Bronchial epithelial cell (primary cell): ENCODE data around the gene RNF141. TPM values are rescaled to one million over a fixed set of nuclear protein-coding genes. Genes with fewer than 3 reads are reported as not detected.

Source experiments
- DNase-seq: peaks from one replicate; pipeline ENCODE4 v3.0.0-alpha.2; 2010; ENCODE audit warnings: low read depth
- FAIRE-seq: peaks from 2 replicates; lab custom pipeline; 2011; peaks lifted over from hg19 to GRCh38; lab: Jason Lieb, UNC
- H3K27me3 ChIP-seq: 2 replicates; pipeline ENCODE4 v1.5.1; 2011; ENCODE audit warnings: low read length; ENCODE audit not compliant: control insufficient read depth, insufficient read depth
- H3K36me3 ChIP-seq: 2 replicates; pipeline ENCODE4 v1.5.1; 2011; ENCODE audit warnings: low read length; ENCODE audit not compliant: control insufficient read depth, insufficient read depth
- H3K4me3 ChIP-seq: 2 replicates; pipeline ENCODE4 v1.5.1; 2011; ENCODE audit warnings: mild to moderate bottlenecking, low read depth, low read length, control low read depth
- CTCF ChIP-seq: IDR thresholded peaks from 2 replicates; pipeline ENCODE4 v1.5.1; 2011; ENCODE audit warnings: mild to moderate bottlenecking, moderate library complexity, low read length, control low read depth, inconsistent platforms; ENCODE audit not compliant: insufficient read depth, severe bottlenecking
- total RNA-seq: library from RNA; depleted of rRNA; stranded (reverse); fragments of >200 nt; gene quantifications from 2 replicates; pipeline ENCODE4 v1.2.1, GENCODE V29; 2014

RNF141 gene
- total RNA-seq, 1 donor from 2014 or later: 71.9 TPM

- TF ChIP-seq CTCF: no peak
- Histone ChIP-seq H3K27me3 (no peaks in the 10 kb centered on the region), H3K36me3 (peaks cover 13% of the 10 kb centered on the region), H3K4me3 (no peak overlapping the region)
- DNase-seq (no peak), FAIRE-seq (no peak)
Observed at GRCh38 chr11:10478066-10478465, 62.9 kb downstream of the RNF141 start.

- DNase-seq (no peak), FAIRE-seq (no peak)
- Histone ChIP-seq H3K27me3 (no peaks in the 10 kb centered on the region), H3K4me3 (no peak overlapping the region), H3K36me3 (peaks cover 13% of the 10 kb centered on the region)
- TF ChIP-seq CTCF: no peak
Observed at GRCh38 chr11:10477690-10478046, 63.3 kb downstream of the RNF141 start.

- DNase-seq: no peak
- FAIRE-seq: no peak
- Histone ChIP-seq H3K27me3 (no peaks in the 10 kb centered on the region), H3K36me3 (peaks cover 13% of the 10 kb centered on the region), H3K4me3 (no peak overlapping the region)
- no peak for TF ChIP-seq CTCF
Observed at GRCh38 chr11:10476927-10477689, 63.9 kb downstream of the RNF141 start.

- Histone ChIP-seq H3K36me3 (peaks cover 11% of the 10 kb centered on the region), H3K4me3 (no peak overlapping the region), H3K27me3 (no peaks in the 10 kb centered on the region)
- FAIRE-seq: peak; percentile 92
- TF ChIP-seq CTCF: no peak
- no peak for DNase-seq
Observed at GRCh38 chr11:10476342-10476741, 64.6 kb downstream of the RNF141 start.

GRCh38 chr11:10474551-10474950 lies 66.4 kb downstream of the RNF141 start:
- no peak for TF ChIP-seq CTCF
- Histone ChIP-seq H3K36me3 (peaks cover 8% of the 10 kb centered on the region), H3K27me3 (no peaks in the 10 kb centered on the region), H3K4me3 (no peak overlapping the region)
- DNase-seq: no peak
- no peak for FAIRE-seq

- no peak for TF ChIP-seq CTCF
- Histone ChIP-seq H3K4me3 (no peak overlapping the region), H3K27me3 (no peaks in the 10 kb centered on the region), H3K36me3 (peaks cover 6% of the 10 kb centered on the region)
- FAIRE-seq (no peak), DNase-seq (no peak)
Observed at GRCh38 chr11:10473371-10473770, 67.6 kb downstream of the RNF141 start.
